MV-4-11 (cell line): ENCODE data around the gene RAD51AP2.

Experiments used
- DNase-seq: peaks from one replicate; lab custom pipeline; 2025; lab: John Stamatoyannopoulos, UW

RAD51AP2 gene

DNA sequence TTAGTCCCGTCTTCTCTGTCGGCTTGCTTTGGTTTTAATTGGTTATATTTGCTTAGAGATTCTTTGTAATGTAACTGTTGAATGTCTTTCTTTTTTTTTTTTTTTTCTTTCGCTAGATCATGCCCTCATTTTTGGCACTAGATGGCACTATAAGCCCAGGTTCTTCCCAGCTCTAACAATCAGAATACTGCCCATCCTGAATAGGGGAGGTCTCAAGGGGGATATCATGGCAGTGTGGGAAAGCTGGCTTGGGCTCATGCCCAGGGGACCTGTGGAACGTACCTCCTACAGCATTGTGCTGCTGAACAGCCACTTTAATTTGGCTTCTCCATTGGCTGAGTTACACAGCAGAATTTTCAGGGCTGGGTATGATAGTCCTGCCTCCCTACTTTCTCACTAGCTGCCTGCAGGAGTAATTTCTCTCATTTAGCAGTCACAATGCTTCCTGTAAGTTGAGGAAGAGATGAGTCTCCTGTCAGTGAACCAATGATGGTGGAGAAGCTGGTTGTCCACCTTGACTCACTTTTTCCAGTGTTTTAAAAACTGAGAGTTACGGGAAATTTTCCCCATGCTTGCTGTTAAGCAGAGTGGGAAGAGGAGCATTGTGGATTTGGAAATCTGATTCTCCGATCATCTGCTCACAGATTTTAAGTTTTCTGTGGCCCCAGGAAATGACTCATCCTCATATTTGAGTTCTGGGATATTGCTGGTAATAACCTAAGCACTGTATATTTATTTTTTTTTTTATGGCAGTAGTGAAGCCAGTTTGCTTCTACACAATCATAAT, 47.2 kb downstream of the RAD51AP2 start:
- no peak for DNase-seq

- DNase-seq, result no peak
Measured at GRCh38 chr2:17461087-17461475, 57.2 kb downstream of the RAD51AP2 start.
